UCSD-AML1 (cell line): Measurements from ENCODE around the gene SPATA24.
"Not testable (repeated sequence)": the region's sequence is repeated elsewhere in the genome, so short reads cannot be mapped to it uniquely, and the experiment has no call there.

ENCODE experiments used
- DNase-seq: peaks from one replicate; lab custom pipeline; 2025; ENCODE audit not compliant: unreplicated experiment; lab: John Stamatoyannopoulos, UW

Gene SPATA24, protein sequence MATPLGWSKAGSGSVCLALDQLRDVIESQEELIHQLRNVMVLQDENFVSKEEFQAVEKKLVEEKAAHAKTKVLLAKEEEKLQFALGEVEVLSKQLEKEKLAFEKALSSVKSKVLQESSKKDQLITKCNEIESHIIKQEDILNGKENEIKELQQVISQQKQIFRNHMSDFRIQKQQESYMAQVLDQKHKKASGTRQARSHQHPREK

DNA sequence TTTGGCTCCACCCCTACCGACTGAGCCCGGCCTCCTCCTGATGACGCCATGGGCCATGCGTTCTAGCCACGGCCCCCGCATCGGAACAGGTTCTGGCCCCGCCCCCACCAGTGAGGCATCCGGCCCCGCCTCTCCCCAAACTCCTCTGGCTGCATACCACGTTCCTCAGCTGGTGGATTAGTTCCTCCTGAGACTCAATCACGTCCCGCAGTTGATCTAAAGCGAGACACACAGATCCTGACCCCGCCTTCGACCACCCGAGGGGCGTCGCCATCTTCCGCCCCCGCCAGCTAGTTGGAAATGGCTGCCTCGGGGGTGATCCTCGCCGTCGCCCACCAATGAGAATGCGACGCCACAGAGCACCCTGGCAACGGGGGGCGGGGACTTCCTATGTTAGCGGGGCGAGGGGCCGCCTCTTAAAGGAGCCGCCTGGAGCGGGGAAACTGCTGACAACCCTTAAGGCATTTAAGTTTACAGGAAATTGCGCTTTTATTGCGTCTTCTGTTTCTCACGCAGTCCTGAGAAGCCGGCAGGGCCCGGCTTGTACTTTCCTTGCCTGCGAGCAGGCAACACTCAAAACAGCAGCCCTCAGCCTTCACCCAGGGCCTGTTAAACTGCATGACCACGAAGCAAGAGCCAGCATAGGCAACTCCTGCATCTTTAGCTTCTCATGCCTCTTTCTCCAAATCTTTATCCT, at the start of gene SPATA24:
TSS of gene SPATA24 (minus strand) at position 303 of the 697 bp plus-strand sequence. CDS start at position 274, 29 bp downstream.
- DNase-seq = peak; percentile 98

DNA sequence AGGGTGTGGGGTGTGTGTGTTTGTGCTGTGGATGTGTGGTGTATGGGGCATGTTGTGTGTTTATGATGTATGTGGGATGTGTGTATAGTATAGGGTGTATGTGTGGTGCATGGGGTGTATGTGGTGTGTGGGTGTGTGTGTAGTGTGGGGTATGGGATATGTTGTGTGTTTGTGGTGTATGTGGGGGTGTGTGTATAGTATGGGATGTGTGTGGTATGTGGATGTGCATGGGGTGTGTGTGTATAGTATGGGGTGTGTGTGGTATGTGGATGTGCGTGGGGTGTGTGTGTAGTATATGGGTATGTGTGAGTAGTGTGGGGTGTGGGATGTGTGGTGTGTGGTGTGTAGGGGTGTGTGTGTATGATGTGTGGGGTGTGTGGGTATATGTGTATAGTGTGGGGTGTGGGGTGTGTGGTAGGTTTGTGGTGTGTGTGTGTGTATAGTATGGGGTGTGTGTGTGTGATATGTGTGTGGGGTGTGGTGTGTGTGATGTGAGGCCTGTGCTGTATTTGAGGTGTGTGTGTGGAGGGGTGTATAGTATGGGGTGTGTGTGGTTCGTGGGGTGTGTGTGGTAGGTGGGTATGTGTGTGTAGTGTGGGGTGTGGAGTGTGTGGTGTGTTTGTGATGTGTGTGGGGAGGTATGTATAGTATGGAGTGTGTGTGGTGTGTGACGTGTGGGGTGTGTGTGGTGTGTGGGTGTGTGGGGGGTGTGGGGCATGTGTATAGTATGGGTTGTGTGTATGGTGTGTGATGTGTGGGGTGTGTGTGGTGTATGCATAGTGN, 48.2 kb upstream of the SPATA24 start:
- no peak for DNase-seq

DNA sequence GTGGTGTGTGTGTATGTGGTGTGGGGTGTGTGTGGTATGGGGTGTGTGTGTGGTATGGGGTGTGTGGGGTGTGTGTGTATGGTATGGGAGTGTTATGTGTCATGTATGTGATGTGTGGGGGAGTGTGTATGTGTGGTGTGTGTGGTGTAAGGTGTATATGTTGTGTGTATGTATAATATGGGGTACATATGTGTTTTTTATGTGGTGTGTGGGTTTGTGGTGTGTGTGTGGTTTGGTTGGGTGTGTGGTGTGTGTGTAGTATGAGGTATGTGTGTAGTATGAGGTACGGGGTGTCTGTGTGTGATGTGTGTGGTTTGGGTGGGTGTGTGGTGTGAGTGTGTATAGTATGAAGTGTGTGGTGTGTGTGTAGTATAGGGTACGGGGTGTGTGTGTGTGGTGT, 47.3 kb upstream of the SPATA24 start:
- no peak for DNase-seq

DNA sequence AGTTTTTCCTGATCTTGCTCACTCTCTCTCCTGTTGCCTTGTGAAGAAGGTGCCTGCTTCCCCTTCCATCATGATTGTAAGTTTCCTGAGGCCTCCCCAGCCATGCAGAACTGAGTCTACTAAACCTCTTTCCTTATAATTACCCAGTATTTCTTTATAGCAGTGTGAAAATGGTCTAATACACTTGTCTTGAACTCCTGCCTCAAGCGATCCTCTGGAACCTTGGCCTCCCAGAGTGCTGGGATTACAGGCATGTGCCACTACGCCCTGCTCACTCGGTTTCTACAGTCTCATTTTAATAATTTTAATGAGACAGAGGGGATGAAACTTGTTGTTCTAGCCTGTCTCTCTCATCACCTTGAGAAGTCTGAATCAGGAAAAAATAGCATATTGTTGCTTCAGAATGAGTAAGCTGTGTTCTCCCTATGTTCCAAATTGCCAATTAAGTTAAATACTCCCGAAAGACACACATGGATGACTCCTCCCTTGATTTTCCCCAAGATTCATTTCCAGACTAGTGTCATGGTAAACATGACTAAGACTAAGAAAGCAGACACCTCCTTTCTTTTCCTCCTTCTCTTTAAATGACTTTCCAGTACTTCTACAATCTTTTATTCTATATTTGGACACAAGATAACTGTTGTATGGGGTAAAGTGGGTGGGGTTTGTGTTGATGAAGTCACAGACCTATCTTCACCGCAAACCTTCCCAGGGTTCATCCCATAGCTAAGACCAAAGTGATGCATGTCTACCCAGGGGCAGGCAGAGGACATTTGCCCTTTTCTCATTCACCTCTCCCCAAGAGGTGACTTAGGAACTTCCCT, 43.3 kb upstream of the SPATA24 start:
- DNase-seq = no peak

DNA sequence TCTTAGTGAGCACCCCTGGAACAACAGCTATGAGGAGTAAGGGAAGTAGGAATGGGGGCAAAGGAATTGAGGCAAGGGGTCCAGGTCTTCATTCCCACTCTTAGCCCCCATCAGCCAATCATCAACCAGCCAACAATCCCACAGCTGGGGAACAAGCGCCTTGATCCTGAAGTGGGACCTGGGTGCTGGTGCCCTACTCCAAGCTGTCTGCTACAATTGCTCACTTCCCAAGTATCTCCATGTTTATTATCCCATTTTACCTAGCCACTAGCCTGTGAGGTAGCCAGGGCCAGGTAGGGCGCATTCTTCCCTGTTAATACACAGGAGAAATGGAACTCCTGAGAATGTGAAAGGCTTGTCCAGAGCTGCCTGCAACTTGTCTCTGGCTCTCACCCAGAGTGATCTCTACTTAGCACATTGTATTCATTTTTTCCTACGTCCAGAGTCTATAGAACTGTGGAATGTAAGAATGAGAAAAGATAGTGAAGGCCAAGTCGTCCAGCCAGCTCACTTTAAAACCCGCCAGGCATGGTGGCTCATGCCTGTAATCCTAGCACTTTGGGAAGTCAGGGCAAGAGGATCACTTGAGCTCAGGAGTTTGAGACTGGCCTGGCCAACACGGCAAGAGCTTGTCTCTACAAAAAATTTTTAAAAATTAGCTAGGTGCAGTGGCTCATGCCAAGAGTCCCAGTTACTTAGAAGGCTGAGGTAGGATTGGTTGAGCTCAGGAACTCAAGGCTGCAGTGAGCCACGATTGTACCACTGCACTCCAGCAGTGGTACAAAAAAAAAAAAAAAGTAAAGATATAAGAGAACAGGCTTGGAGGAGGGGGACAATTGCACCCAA, 41.7 kb upstream of the SPATA24 start:
- no peak for DNase-seq

DNA sequence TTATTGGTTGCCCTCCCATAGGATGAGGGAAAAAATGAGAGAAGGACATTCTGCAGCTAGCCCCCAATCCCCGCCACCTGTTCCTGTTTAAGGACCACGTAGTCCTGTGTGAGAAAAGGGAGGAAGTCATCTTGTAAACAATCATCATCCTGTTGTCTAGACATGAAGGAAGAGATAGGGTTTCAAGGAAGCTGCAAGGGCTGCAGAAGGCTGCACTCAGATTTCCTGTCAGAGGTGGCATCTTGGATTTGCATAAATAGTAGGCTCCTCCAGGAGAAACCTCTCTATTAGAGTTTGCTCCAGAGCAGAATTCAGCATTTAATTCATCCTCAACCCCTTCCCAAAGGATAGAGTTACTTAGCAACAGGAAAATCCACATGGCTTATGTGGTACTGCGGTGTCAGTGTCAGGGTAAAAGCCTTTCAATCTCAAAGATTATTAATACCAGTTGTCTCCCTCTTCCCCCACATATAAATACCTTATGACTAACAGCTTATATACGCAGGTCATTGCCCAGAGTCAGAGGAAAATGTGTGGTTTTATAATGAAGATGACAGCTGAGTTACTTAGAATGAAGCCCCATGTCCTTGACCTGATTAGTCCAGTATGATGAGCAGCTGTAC, 40.1 kb upstream of the SPATA24 start:
- no peak for DNase-seq

DNA sequence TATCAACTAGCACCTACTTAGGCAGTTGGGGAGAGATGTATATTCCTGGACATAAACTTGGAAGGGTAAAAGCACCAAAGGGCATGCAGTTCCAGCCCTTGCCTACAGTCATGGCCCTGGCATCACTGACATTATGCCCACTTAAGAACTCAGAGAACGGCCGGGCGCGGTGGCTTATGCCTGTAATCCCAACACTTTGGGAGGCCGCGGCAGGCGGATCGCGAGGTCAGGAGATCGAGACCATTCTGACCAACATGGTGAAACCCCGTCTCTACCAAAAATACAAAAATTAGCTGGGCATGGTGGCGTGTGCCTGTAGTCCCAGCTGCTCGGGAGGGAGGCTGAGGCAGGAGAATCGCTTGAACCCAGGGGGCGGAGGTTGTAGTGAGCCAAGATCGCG, 36.5 kb upstream of the SPATA24 start:
- DNase-seq = not testable (repeated sequence)

DNA sequence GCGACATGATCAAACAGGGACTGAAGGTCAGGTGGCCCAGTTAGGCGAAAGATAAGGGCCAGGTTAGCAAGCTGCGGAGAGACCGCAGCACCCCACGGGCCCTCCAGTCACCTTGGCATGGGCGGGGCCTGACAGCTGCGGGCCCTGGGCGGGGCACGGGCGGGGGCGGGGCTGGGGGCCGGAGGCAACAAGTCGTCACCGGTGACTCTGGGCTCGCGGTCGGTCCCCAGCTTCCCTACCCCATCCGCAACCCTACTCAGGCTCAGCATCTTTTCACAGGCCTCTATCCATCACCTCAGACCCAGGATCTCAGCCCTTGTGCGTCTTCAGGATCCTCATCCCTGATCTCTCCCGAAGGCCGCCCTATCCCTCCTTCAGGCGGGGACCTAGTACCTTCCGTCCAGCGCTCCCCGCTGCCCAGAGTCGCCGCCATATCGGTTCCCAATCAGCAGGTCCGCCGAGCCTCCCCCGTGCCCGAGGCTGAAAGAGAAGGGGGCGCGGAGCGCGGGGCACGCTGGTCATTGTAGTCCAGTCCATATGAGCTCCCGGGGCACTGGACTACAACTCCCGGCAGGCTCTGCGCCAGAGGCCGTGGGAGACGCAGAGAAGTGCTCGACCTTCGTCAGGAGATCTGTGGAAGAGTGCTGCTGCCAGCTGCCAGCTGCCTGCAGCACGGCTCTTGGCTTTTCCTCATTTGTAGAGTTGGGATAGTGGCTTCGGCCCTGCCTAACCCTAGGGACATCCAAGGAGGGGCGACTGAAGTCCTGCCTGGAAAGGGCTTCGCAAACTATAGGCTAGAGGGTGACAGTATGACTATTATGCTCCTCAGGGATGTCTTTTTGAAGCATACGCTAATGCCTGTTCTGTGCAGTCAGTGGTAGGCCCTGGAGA, 35.4 kb upstream of the SPATA24 start, which contains the start of gene DNAJC18:
TSS of gene DNAJC18 (minus strand) at position 513 of the 891 bp plus-strand sequence. CDS start at position 433, 80 bp downstream.
- peak; percentile 91 for DNase-seq

DNA sequence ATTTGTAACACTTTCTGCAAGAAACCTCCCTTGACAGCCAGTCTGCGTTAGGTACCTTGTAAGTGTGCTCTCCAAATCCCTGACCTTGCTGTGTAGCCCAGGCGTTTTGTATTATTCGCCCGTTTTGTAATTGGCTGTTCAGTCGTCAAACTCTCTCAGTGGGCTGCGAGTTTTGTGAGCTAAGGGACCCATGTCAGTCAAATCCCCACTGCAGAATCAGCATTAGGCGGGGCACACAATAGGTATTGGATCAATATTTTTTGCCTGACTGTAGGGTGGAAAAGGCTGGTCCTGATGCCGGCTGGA, 34.8 kb upstream of the SPATA24 start:
- DNase-seq = no peak

DNA sequence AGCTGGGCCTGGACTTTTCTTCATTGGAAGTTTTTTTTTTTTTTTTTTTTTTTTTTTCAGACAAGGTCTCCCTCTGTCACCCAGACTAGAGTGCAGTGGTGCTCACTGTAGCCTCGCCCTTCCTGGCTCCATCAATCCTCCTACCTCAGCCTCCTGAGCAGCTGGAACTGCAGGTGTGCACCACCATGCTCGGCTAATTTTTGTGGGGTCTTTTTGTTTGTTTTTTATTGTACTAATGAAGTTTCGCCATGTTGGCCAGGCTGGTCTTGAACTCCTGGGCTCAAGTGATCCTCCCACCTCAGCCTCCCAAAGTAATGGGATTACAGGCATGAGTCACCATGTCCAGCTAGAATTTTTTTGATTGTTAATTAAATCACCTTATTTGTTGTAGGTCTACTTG, 31.8 kb upstream of the SPATA24 start:
- no peak for DNase-seq

DNA sequence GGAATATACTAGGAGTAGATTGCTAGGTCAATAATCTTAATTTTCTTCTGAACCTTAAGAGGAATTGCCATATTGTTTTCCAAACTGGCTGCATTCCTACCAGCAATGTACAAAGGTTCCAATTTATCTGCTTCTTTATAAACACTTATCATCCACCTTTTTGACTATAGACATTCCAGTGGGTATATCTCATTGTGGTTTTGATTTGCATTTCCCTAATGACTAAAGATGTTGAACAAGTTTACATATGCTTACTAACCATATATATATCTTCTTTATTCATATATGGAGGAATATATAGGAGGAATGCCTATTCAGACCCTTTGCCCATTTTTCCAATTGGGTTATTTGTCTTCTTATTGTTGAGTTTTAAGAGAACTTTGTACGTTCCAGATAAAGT, 27.8 kb upstream of the SPATA24 start:
- no peak for DNase-seq

DNA sequence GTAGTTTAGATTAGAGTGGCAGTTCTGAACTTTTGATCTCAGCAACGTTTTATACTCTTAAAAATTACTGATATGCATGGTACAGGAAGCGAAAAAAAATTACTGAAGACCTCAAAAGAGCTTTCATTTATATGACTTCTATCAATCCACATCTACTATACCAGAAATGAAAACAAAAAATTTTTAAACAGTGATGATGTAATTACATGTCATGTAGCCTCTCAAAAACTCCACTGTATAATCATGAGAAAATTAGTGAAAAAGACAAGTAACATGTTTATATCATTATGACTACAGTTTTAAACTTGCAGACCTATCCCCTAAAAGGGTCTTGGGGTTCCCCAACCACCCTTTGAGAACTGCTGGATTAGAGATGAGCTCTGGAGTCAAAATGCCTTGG, 26.1 kb upstream of the SPATA24 start:
- DNase-seq = no peak

DNA sequence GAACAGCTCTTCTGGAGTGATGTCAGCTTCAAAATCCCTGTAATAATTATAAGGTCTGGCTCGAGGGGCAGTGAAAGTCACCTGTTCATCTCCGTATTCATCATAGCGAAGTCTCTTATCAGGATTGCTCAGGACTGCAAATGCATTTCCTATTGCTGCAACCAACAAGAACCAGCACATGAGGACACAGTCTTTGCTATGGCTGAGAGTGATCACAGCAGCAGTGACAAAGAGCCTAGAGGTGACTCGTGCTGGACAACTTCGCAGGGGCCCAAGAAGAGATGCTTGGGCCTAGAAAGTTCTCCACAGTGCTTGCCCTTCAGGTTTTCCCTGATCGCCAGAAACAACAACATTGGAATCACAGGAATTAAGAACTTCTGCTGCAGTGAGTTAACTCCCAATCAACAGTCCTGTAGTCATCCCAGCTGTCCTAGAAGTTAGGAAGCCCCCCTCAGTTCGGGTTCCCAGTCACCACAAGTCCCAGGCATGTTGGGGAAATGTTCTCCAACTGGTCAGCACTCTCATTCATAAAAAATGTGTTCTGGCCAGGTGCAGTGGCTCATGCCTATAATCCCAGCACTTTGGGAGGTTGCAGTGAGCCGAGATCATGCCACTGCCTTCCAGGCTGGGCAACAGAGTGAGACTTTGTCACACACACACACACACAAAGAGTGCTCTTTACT, 22.5 kb upstream of the SPATA24 start:
- DNase-seq = no peak

DNA sequence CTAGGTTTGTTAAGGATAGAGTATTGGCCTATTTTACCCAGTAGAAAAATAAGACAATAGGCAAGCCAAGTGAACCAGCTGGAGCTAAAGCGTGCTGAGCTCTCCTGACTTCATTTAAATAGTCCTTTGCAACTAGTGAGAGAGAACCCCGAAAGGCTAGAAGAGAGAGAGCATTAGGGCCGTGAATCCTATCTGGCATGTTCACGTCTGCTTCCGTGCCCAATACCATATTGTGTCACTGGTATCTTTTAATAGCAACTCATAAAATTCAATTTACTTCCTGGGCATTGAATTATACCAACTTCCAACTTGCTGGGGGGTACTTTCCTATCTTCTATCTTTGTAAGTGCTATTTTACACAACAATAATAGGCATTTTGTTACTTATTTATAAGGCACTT, 21.6 kb upstream of the SPATA24 start:
- DNase-seq = no peak

DNA sequence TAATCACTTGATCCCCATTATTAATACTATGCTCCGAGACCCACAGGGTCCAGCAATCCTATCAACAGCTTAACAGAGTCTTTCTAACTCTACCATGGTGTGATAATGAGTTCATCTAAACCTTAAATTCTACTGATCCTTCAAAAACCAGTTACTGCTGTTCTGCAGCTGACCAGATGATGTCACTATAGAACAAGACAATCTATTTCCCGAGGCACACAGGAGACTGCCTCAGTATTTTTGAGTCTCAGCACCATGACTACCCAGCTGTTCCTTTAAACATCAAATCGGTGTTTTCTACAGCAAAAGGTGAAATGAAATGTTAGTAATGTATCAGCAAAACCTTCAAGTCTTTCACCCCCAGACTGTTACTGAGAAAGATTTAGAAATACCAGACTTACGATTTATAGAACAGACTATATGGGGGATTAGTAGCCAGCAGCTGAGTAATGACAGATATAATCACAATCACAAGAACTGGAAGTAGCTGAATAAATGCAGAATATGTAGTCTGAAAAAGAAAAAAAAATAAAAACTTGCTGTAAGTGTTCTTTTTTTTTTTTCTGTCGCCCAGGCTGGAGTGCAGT, 18.5 kb upstream of the SPATA24 start:
- no peak for DNase-seq

DNA sequence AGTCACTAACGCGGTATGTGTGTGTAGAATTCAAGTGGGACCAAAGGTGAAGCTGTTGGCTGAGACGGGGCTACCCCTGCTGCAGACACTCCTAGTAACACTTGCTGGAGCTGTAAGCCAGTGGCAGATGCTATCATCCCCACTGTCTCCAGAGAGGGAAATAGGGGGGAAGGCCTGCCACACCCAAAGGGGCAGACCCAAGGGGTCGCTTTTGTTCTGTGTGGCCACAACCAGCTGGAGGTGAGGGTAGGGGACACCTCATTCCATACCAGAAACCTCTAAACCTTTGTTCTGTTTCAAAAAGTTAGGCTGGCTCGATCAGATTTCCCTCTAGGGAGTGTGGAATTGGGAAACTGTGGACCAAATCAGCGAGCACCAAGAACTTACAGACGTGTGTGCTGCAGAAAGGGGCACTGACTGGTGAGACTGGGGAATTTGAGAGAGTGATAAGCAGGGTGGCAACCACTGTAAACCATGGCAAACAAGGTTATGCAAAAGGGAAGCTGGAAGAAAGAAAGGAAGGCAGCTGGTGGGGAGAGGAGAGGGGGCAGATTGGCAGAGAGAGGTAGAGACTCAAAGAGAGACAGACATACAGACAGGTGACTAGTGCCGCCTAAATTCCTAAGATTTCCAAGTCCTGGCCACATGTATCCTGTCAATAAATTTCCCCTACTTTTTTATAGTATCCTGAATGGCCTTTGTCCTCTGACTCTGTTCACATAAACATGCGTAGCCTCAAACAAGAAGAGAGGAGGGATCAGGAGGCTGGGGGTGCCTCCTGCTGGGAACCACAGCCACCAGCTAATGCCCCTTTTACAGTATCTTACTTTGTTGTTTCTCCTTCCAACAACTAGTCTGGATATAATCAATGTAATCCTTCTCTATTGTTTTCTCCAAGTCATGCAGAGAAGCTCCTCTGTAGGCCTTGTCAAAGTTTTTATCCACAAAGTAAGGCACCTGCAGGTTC, 15.6 kb upstream of the SPATA24 start:
- DNase-seq = no peak

DNA sequence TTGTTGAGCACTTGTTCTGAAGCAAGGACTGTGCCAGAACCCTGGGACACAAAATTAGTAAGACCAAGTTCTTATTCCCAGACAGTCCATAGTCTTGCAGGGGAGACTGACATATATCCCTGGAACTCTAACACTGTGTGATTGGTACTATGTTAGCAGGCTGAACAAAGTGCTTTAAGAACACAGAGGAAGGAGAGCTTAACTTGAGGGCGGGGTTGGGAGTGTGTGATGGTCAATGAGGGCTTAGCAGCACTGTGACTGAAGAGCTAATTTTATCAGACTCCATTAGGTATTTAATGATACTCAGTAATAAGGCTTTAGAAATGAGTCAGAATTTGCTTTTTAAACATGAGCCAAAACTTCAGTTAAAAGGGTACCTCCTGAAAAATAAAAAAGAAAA, 14.9 kb upstream of the SPATA24 start:
- no peak for DNase-seq
